ENCODE data around the gene CACNA1I.

DNA sequence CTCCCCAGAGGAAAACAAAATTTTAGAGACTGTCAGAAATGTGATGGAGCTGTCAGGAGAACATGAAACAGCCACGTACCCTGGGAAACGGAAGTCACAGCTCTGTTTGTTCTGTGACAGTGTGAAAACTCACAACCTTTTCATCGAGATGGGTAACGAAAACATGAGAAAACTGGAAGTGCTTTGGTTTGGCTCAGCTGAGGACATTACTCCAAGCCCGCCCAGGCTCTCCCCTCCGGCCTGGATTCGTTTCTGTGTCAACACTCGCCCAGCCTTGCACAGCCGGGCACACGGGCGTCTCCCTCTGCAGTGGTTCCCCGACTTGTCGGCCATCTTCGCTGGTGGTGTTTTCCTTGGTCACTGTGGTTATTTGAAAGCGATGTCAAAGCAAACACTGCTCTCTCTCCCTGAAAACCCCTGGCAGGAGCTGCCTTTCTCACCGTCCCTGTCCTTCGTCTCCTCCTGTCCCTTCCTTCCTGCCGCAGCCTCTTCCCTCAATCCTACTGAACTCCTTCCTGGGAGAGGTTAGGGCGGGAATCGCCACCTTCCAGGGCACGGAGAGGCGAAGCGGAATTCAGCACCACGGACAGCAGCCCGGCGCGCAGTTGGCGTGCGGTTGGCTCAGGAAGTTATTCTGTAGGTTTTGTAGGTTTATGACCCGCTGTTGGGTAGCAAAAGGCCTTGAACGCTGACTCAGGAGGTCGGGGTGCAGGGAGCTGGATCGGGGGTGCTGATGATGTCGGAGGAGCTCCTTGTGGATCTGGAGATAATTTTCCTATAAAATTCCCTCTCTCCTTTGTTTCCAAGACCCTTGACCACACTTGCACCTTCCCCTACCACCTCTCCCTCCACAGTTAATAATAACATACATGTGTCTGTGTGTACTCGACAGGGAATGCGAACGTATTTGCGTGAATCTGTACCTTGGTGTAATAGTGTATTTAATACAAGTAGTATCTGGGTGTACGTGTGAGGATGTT, 24.9 kb upstream of the CACNA1I start:
- no peak for TF ChIP-seq EZH2 (IDR thresholded peaks at IDR 0.05; ENCODE audit: insufficient read depth, low read length)
- TF ChIP-seq, protein P1, sequence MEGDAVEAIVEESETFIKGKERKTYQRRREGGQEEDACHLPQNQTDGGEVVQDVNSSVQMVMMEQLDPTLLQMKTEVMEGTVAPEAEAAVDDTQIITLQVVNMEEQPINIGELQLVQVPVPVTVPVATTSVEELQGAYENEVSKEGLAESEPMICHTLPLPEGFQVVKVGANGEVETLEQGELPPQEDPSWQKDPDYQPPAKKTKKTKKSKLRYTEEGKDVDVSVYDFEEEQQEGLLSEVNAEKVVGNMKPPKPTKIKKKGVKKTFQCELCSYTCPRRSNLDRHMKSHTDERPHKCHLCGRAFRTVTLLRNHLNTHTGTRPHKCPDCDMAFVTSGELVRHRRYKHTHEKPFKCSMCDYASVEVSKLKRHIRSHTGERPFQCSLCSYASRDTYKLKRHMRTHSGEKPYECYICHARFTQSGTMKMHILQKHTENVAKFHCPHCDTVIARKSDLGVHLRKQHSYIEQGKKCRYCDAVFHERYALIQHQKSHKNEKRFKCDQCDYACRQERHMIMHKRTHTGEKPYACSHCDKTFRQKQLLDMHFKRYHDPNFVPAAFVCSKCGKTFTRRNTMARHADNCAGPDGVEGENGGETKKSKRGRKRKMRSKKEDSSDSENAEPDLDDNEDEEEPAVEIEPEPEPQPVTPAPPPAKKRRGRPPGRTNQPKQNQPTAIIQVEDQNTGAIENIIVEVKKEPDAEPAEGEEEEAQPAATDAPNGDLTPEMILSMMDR (IDR thresholded peaks at IDR 0.05; ENCODE audit: insufficient read depth, low read depth, low read length): no peak

Measured in astrocyte (in vitro differentiated cells and primary cell).